Measurements from ENCODE around the gene KIAA1671. TPM values are rescaled to one million over a fixed set of nuclear protein-coding genes. Genes with fewer than 3 reads are reported as not detected.

KIAA1671 gene
- polyA plus RNA-seq, 1 donor (not counting 4 experiments of a cell fraction or from before 2014, with no cell fraction given) = 17.4 TPM

DNA sequence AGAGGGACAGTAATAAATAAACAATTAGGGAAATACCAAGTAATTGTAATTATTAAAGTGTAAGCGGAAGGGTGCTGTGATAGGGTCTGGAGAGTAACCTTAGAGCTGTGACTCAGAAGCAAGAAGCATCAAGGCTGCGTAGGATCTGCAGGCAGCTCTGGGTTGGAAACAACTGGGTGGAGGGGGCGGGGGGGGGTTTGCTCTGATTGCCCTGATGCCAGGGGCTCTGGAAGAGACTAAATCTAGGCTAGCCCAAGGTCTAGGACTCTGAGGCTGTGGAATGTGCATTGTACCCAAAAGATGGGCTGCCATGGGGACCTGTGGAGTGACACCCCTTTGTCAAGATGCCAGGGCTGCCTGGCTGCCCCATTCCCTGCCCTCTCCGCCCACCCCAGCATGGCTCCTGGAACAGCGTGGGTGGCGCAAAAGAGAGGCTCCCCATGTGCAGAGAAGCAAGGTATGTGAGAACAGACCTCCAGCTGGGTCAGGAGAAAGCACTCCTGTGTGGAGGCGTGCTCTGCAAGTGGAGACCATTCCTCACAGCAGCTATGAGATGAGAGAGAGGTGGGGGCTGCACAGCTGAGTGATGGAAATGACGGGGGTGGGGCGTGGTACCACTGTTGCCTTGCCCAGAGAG lies 146.0 kb downstream of the KIAA1671 start:
- H3K27ac ChIP-seq (ENCODE audit: control insufficient read depth, insufficient read depth, low read length) = no peak overlapping the region
- peaks cover 2% of the 10 kb centered on the region for H3K9me1 ChIP-seq (ENCODE audit: control insufficient read depth, extremely low read depth, insufficient read depth, low read length)
- H3K9me3 ChIP-seq (ENCODE audit: control insufficient read depth, low read depth, low read length) = no peaks in the 10 kb centered on the region
- H3K4me3 ChIP-seq (ENCODE audit: control insufficient read depth in 2 of 3, extremely low read depth in 1 of 3, insufficient read depth in 2 of 3, low read depth in 1 of 3, low read length in 3 of 3) = no peak overlapping the region
- dilution Hi-C loops (cut with MboI; ENCODE audit: extremely low pct_ligation_motif_present, low sequenced_read_pairs) = no loop called here
- no peaks in the 10 kb centered on the region for H3K27me3 ChIP-seq (ENCODE audit: control insufficient read depth, extremely low read depth, insufficient read depth, low read length)
- no peak overlapping the region for H3K9ac ChIP-seq (ENCODE audit: control insufficient read depth, extremely low read depth, insufficient read depth, low read length)
- H2AFZ ChIP-seq (ENCODE audit: control insufficient read depth, low read length) = no peak overlapping the region
- H3K36me3 ChIP-seq (ENCODE audit: control insufficient read depth in 2 of 2, extremely low read depth in 1 of 2, insufficient read depth in 2 of 2, low read length in 2 of 2) = peaks cover 0 to 2% of the 10 kb centered on the region in 2 experiments
- no peaks in the 10 kb centered on the region for H3K79me2 ChIP-seq (ENCODE audit: control insufficient read depth, insufficient read depth, low read length)
- no peaks in the 10 kb centered on the region for H4K20me1 ChIP-seq (ENCODE audit: control insufficient read depth, extremely low read depth, insufficient read depth, low read length)
- no peak overlapping the region for H3K4me2 ChIP-seq (ENCODE audit: control insufficient read depth, extremely low read depth, insufficient read depth, low read depth, low read length)
- DNase-seq (ENCODE audit: low read depth, low spot score) (no peak), FAIRE-seq (no peak)
- H3K4me1 ChIP-seq (ENCODE audit: control insufficient read depth, extremely low read depth, insufficient read depth, low read length) = no peaks in the 10 kb centered on the region
- TF ChIP-seq CTCF (optimal IDR thresholded peaks at IDR 0.05 in 1 of 3, IDR thresholded peaks at IDR 0.05 in 1 of 3, conservative IDR thresholded peaks at IDR 0.05 in 1 of 3; ENCODE audit: extremely low read depth in 1 of 3, insufficient read depth in 2 of 3, low read length in 3 of 3) (no peak), EZH2 (IDR thresholded peaks at IDR 0.05; ENCODE audit: low read length) (no peak)

DNA sequence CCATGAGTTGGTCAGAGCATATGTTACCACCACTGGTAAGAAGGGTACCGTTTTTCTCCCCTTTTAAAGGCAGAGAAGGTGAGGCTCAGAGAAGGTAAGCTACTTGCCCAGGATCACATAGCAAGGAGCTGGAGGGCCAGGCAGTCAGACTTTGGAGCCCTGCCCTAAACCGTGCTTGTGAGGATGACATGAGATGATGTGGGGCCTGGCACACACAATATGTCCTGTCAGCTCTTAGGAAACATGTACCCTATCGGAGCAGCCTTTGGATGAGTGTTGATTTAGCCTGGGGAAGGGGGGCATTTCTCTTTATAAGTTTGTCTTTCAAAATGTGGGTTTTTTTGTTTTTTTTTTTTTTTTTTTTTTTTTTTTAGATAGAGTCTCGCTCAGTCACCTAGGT lies 146.7 kb downstream of the KIAA1671 start:
- Histone ChIP-seq H3K9ac (ENCODE audit: control insufficient read depth, extremely low read depth, insufficient read depth, low read length) (no peak overlapping the region), H3K27me3 (ENCODE audit: control insufficient read depth, extremely low read depth, insufficient read depth, low read length) (no peaks in the 10 kb centered on the region), H3K4me1 (ENCODE audit: control insufficient read depth, extremely low read depth, insufficient read depth, low read length) (no peaks in the 10 kb centered on the region), H3K9me3 (ENCODE audit: control insufficient read depth, low read depth, low read length) (no peaks in the 10 kb centered on the region), H3K4me3 (ENCODE audit: control insufficient read depth in 2 of 3, extremely low read depth in 1 of 3, insufficient read depth in 2 of 3, low read depth in 1 of 3, low read length in 3 of 3) (no peak overlapping the region), H2AFZ (ENCODE audit: control insufficient read depth, low read length) (no peak overlapping the region), H3K79me2 (ENCODE audit: control insufficient read depth, insufficient read depth, low read length) (no peaks in the 10 kb centered on the region), H3K27ac (ENCODE audit: control insufficient read depth, insufficient read depth, low read length) (no peak overlapping the region), H3K36me3 (ENCODE audit: control insufficient read depth in 2 of 2, extremely low read depth in 1 of 2, insufficient read depth in 2 of 2, low read length in 2 of 2) (peaks cover 0 to 2% of the 10 kb centered on the region in 2 experiments), H3K4me2 (ENCODE audit: control insufficient read depth, extremely low read depth, insufficient read depth, low read depth, low read length) (no peak overlapping the region), H4K20me1 (ENCODE audit: control insufficient read depth, extremely low read depth, insufficient read depth, low read length) (no peaks in the 10 kb centered on the region), H3K9me1 (ENCODE audit: control insufficient read depth, extremely low read depth, insufficient read depth, low read length) (peaks cover 2% of the 10 kb centered on the region)
- DNase-seq (ENCODE audit: low read depth, low spot score) = no peak
- no peak for TF ChIP-seq EZH2 (IDR thresholded peaks at IDR 0.05; ENCODE audit: low read length)
- no peak for TF ChIP-seq CTCF (optimal IDR thresholded peaks at IDR 0.05 in 1 of 3, IDR thresholded peaks at IDR 0.05 in 1 of 3, conservative IDR thresholded peaks at IDR 0.05 in 1 of 3; ENCODE audit: extremely low read depth in 1 of 3, insufficient read depth in 2 of 3, low read length in 3 of 3)
- no peak for FAIRE-seq
- dilution Hi-C loops (cut with MboI; ENCODE audit: extremely low pct_ligation_motif_present, low sequenced_read_pairs) = no loop called here

Measured in keratinocyte (primary cell).